K562 (cell line): Measurements from ENCODE around the gene FUBP3. TPM values are rescaled to one million over a fixed set of nuclear protein-coding genes. Genes with fewer than 3 reads are reported as not detected.

ENCODE experiments used
- ATAC-seq: fragments of 200-7000 bp; cut with Tn5 transposase; 3 replicates; pipeline ENCODE4 v1.9.1; 2020; ENCODE audit warnings: moderate library complexity
- BruUV-seq: library from RNA; stranded (reverse); fragments of 400-500 nt; replicated peaks from 2 replicates; lab custom pipeline; 2021; lab: Mats Ljungman, UMichigan
- CTCF ChIA-PET: fragments of 300-600 bp; formaldehyde crosslinking; extraction: SDS; loops from one replicate; lab custom pipeline; 2021; ENCODE audit warnings: low intra/inter-chr PET ratio; lab: Yijun Ruan, JAX
- POLR2A ChIA-PET: fragments of 300-600, 350-650 bp; sonication (Branson Sonifier 250); formaldehyde crosslinking; extraction: SDS; loops from one replicate; lab custom pipeline; 2021; ENCODE audit warnings: antibody characterized with exemption, inconsistent platforms; lab: Yijun Ruan, JAX
- DNase-seq, 4 experiments: peaks; one replicate each; pipeline versions ENCODE4 v3.0.0 to v3.0.0-alpha.2; 2011 to 2018; ENCODE audit warnings: low spot score in 3 of 4, mixed read lengths in 3 of 4; ENCODE audit errors: extremely low read depth in 1 of 4
- FAIRE-seq: peaks from 2 replicates; lab custom pipeline; 2011; peaks lifted over from hg19 to GRCh38; lab: Jason Lieb, UNC
- H2AFZ ChIP-seq: 2 replicates; pipeline ENCODE4 v1.6.0; 2011; ENCODE audit warnings: low read depth, low read length, control low read depth, inconsistent platforms
- H3K27ac ChIP-seq: fragments of 200-600 bp; 3 replicates; pipeline ENCODE4 v1.8.0; 2011; ENCODE audit warnings: low read depth, mild to moderate bottlenecking, control low read depth, inconsistent platforms, low read length, moderate library complexity, mixed read lengths; ENCODE audit errors: extremely low read depth
- H3K27me3 ChIP-seq, 2 experiments: fragments of 300-600 bp in 1 of 2; 2 replicates in 1 of 2; 3 replicates in 1 of 2; pipeline versions ENCODE4 v1.6.0 to v1.8.0; 2011; ENCODE audit warnings: inconsistent platforms in 2 of 2, low read length in 2 of 2, mild to moderate bottlenecking in 1 of 2, mixed read lengths in 1 of 2, moderate library complexity in 1 of 2; ENCODE audit not compliant: control insufficient read depth in 2 of 2, insufficient read depth in 2 of 2
- H3K36me3 ChIP-seq: fragments of 300-600 bp; 3 replicates; pipeline ENCODE4 v1.8.0; 2011; ENCODE audit warnings: mild to moderate bottlenecking, low read length, inconsistent platforms; ENCODE audit not compliant: control insufficient read depth, insufficient read depth
- H3K4me1 ChIP-seq, 2 experiments: fragments of 200-600 bp in 1 of 2; replicated peaks in 1 of 2; 2 replicates in 1 of 2; 3 replicates in 1 of 2; pipeline versions ENCODE4 v1.5.1 to v1.8.0; 2011; ENCODE audit warnings: inconsistent platforms in 2 of 2, low read length in 2 of 2, mild to moderate bottlenecking in 1 of 2, mixed read lengths in 1 of 2, moderate library complexity in 1 of 2; ENCODE audit not compliant: control insufficient read depth in 2 of 2, insufficient read depth in 2 of 2
- H3K4me2 ChIP-seq: 2 replicates; pipeline ENCODE4 v1.6.1; 2011; ENCODE audit warnings: low read length, control low read depth, inconsistent platforms, mixed read lengths; ENCODE audit not compliant: insufficient read depth
- H3K4me3 ChIP-seq: fragments of 200-600 bp; sonication (generic), shearing (Covaris generic); 2 replicates; pipeline ENCODE4 v1.5.1; 2016; ENCODE audit warnings: control low read depth, inconsistent platforms
- H3K79me2 ChIP-seq: fragments of 200-600 bp; 3 replicates; pipeline ENCODE4 v1.8.0; 2011; ENCODE audit warnings: low read length, inconsistent platforms; ENCODE audit not compliant: control insufficient read depth, insufficient read depth
- H3K9ac ChIP-seq, 2 experiments: 2 replicates each; pipeline versions ENCODE4 v1.6.0 to v1.6.1; 2011; ENCODE audit warnings: low read depth in 2 of 2, low read length in 2 of 2, control low read depth in 1 of 2, inconsistent platforms in 1 of 2, mild to moderate bottlenecking in 1 of 2, mixed read lengths in 1 of 2; ENCODE audit not compliant: insufficient read depth in 1 of 2
- H3K9me1 ChIP-seq: one replicate; pipeline ENCODE4 v1.6.0; 2011; ENCODE audit warnings: inconsistent platforms, mild to moderate bottlenecking, low read length, moderate library complexity; ENCODE audit not compliant: control insufficient read depth, insufficient read depth
- H3K9me3 ChIP-seq: replicated peaks from 2 replicates; pipeline ENCODE4 v1.5.1; 2011; ENCODE audit warnings: low read depth, low read length, inconsistent platforms; ENCODE audit not compliant: control insufficient read depth, insufficient read depth
- H4K20me1 ChIP-seq: replicated peaks from 2 replicates; pipeline ENCODE4 v1.6.1; 2011; ENCODE audit warnings: low read length, inconsistent platforms, mixed read lengths; ENCODE audit not compliant: control insufficient read depth, insufficient read depth
- ATF1 ChIP-seq, 2 experiments: fragments of 450-650 bp in 1 of 2; IDR thresholded peaks; 2 replicates each; pipeline ENCODE4 v1.6.1; 2016; ENCODE audit warnings: missing compliant biosample characterization in 1 of 2, missing genetic modification characterization in 1 of 2
- CAMTA2 ChIP-seq: fragments of 250-450 bp; sonication (Bioruptor Pico); conservative IDR thresholded peaks from 2 replicates; pipeline ENCODE4 v1.5.1; 2022
- EGR1 ChIP-seq: fragments of 450-650 bp; conservative IDR thresholded peaks from 2 replicates; pipeline ENCODE4 v1.6.1; 2017; ENCODE audit warnings: mild to moderate bottlenecking
- HLTF ChIP-seq: fragments of 450-650 bp; IDR thresholded peaks from 2 replicates; pipeline ENCODE4 v1.6.1; 2016
- NCOA6 ChIP-seq: fragments of 450-650 bp; IDR thresholded peaks from 2 replicates; pipeline ENCODE4 v1.6.1; 2017; ENCODE audit warnings: mild to moderate bottlenecking
- POLR3G ChIP-seq: IDR thresholded peaks from 2 replicates; pipeline ENCODE4 v1.6.1; 2011; ENCODE audit not compliant: insufficient read length, insufficient replicate concordance; ENCODE audit errors: extremely low read depth
- POU5F1 ChIP-seq: fragments of 150-350 bp; IDR thresholded peaks from 2 replicates; pipeline ENCODE4 v1.6.1; 2014; ENCODE audit warnings: borderline replicate concordance, low read length, low read depth, mild to moderate bottlenecking; ENCODE audit not compliant: partially characterized antibody
- PRPF4 ChIP-seq: fragments of 200-400 bp; formaldehyde crosslinking; IDR thresholded peaks from one replicate; pipeline ENCODE4 v1.6.1; 2017; ENCODE audit warnings: low read length, low read depth, mild to moderate bottlenecking; ENCODE audit not compliant: insufficient read depth, poor library complexity, severe bottlenecking
- RFX5 ChIP-seq: IDR thresholded peaks from 2 replicates; pipeline ENCODE4 v1.6.1; 2011; ENCODE audit warnings: low read depth, mild to moderate bottlenecking, improper control_type of control experiment, low read length
- SIN3B ChIP-seq: fragments of 450-650 bp; IDR thresholded peaks from 2 replicates; pipeline ENCODE4 v1.6.1; 2017; ENCODE audit warnings: low read depth, mild to moderate bottlenecking, moderate library complexity
- SMARCB1 ChIP-seq: IDR thresholded peaks from 2 replicates; pipeline ENCODE4 v1.6.1; 2011; ENCODE audit warnings: improper control_type of control experiment, low read depth; ENCODE audit not compliant: insufficient read length
- U2AF1 ChIP-seq: fragments of 200-400 bp; formaldehyde crosslinking; optimal IDR thresholded peaks from 2 replicates; pipeline ENCODE3; 2017; ENCODE audit warnings: mild to moderate bottlenecking, low read depth, low read length, moderate library complexity
- ZKSCAN8 ChIP-seq: fragments of 200-800 bp; sonication (Bioruptor generic); IDR thresholded peaks from 2 replicates; pipeline ENCODE4 v1.6.1; 2016; ENCODE audit warnings: missing genetic modification characterization, missing compliant biosample characterization
- ZNF165 ChIP-seq: fragments of 250-450 bp; sonication (Bioruptor Pico); IDR thresholded peaks from 2 replicates; pipeline ENCODE4 v1.4.0; 2020; ENCODE audit warnings: borderline replicate concordance
- ZNF57 ChIP-seq: fragments of 450-650 bp; formaldehyde crosslinking; IDR thresholded peaks from 2 replicates; pipeline ENCODE4 v1.4.0; 2020; ENCODE audit warnings: mild to moderate bottlenecking, moderate library complexity
- ZNF668 ChIP-seq: fragments of 250-450 bp; sonication (Bioruptor Pico); IDR thresholded peaks from 2 replicates; pipeline ENCODE4 v1.8.0; 2022; ENCODE audit warnings: mild to moderate bottlenecking, inconsistent platforms
- ZSCAN29 ChIP-seq: fragments of 450-650 bp; IDR thresholded peaks from 2 replicates; pipeline ENCODE4 v1.6.1; 2017
- WGBS: fragments of 100-300 bp; shearing (Covaris generic); methylation state at CpG from one replicate; pipeline ENCODE4 v1.1.6; 2016; ENCODE audit warnings: low coverage, mixed read lengths; ENCODE audit not compliant: insufficient coverage; ENCODE audit errors: missing lambda C conversion rate; 5-methylcytosine and 5-hydroxymethylcytosine counted together
- in situ Hi-C: fragments of 300-500 bp; cut with MboI; formaldehyde crosslinking; loops from 4 replicates; pipeline ENCODE4 v1.15.0; 2018; ENCODE audit warnings: inconsistent platforms, mixed read lengths
- intact Hi-C: fragments of 100-400 bp; cut with micrococcal nuclease; formaldehyde crosslinking; loops from 2 replicates; pipeline ENCODE4 v1.14.2; 2022
- polyA plus RNA-seq, 8 experiments: library from polyadenylated mRNA; depleted of rRNA in 4 of 8; stranded (reverse) in 5 of 8; unstranded in 3 of 8; fragments of >200 nt; fragmentation: Nextera tagmentation in 2 of 8; fragmentation: Illumina TruSeq in 1 of 8; extraction: Ambion mirVana in 2 of 8; extraction: Trizol in 1 of 8; gene quantifications; 2 replicates each; pipeline versions ENCODE4 v1.2.1 to v1.2.3, GENCODE V29; 2011 to 2014; ENCODE audit warnings: inconsistent platforms in 1 of 8, missing spikeins in 1 of 8
- total RNA-seq, 7 experiments: library from RNA; depleted of rRNA in 6 of 7; stranded (reverse); fragments of >200 nt in 6 of 7; fragmentation: Illumina TruSeq in 2 of 7; extraction: Trizol in 2 of 7; gene quantifications; 2 replicates each; pipeline versions ENCODE4 v1.2.1 to v1.2.3, GENCODE V29; 2011 to 2021; ENCODE audit warnings: low replicate concordance in 1 of 7
- TF ChIP-seq, protein P1 (sequence below): fragments of 250-450 bp; sonication (Bioruptor Pico); IDR thresholded peaks from 2 replicates; pipeline ENCODE4 v1.8.0; 2022; ENCODE audit warnings: inconsistent platforms
- TF ChIP-seq, protein P2 (sequence below): fragments of 200-800 bp; sonication (Bioruptor generic); IDR thresholded peaks from 2 replicates; pipeline ENCODE4 v1.6.1; 2016; ENCODE audit warnings: missing genetic modification characterization, missing compliant biosample characterization

FUBP3 gene
- total and polyA plus RNA-seq, 9 of the 15 experiments (the other 6 are each of a cell fraction or from before 2014, with no cell fraction given): 3.0 to 64.0 (median 48.1) TPM

- Histone ChIP-seq H3K27me3 (peaks cover 70 to 88% of the 10 kb centered on the region in 2 experiments), H3K9ac (no peak overlapping the region), H3K79me2 (no peaks in the 10 kb centered on the region), H3K4me1 (peaks cover 0 to 54% of the 10 kb centered on the region in 2 experiments; a peak in 2 of 5 replicates), H3K27ac (no peak overlapping the region), H3K4me2 (no peak overlapping the region), H3K9me1 (no peaks in the 10 kb centered on the region), H3K9me3 (no peaks in the 10 kb centered on the region), H3K4me3 (no peak overlapping the region), H2AFZ (no peak overlapping the region), H3K36me3 (no peaks in the 10 kb centered on the region), H4K20me1 (peaks cover 6% of the 10 kb centered on the region)
- in situ Hi-C loops: no loop called here
- ChIA-PET POLR2A (no interaction called here), CTCF (no interaction called here)
- no peak for TF ChIP-seq SMARCB1
- TF ChIP-seq NCOA6: no peak
- no peak for TF ChIP-seq HLTF
- no peak for TF ChIP-seq ZSCAN29
- no peak for TF ChIP-seq POU5F1
- TF ChIP-seq U2AF1: no peak
- TF ChIP-seq EGR1: no peak
- TF ChIP-seq PRPF4: no peak
- TF ChIP-seq POLR3G: no peak
- no peak for TF ChIP-seq ZNF57 (CRISPR knock-in tag)
- TF ChIP-seq ATF1 (CRISPR knock-in tag; IDR thresholded peaks at IDR 0.05): no peak
- TF ChIP-seq ATF1 (tag; IDR thresholded peaks at IDR 0.05): no peak
- no peak for TF ChIP-seq CAMTA2
- TF ChIP-seq RFX5: no peak
- no peak for TF ChIP-seq SIN3B
- TF ChIP-seq ZNF668 (CRISPR knock-in tag): no peak
- TF ChIP-seq ZNF165 (CRISPR knock-in tag): no peak
- TF ChIP-seq ZKSCAN8 (CRISPR knock-in tag): no peak
- TF ChIP-seq, protein P1, sequence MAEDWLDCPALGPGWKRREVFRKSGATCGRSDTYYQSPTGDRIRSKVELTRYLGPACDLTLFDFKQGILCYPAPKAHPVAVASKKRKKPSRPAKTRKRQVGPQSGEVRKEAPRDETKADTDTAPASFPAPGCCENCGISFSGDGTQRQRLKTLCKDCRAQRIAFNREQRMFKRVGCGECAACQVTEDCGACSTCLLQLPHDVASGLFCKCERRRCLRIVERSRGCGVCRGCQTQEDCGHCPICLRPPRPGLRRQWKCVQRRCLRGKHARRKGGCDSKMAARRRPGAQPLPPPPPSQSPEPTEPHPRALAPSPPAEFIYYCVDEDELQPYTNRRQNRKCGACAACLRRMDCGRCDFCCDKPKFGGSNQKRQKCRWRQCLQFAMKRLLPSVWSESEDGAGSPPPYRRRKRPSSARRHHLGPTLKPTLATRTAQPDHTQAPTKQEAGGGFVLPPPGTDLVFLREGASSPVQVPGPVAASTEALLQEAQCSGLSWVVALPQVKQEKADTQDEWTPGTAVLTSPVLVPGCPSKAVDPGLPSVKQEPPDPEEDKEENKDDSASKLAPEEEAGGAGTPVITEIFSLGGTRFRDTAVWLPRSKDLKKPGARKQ (CRISPR knock-in tag): no peak
- TF ChIP-seq, protein P2, sequence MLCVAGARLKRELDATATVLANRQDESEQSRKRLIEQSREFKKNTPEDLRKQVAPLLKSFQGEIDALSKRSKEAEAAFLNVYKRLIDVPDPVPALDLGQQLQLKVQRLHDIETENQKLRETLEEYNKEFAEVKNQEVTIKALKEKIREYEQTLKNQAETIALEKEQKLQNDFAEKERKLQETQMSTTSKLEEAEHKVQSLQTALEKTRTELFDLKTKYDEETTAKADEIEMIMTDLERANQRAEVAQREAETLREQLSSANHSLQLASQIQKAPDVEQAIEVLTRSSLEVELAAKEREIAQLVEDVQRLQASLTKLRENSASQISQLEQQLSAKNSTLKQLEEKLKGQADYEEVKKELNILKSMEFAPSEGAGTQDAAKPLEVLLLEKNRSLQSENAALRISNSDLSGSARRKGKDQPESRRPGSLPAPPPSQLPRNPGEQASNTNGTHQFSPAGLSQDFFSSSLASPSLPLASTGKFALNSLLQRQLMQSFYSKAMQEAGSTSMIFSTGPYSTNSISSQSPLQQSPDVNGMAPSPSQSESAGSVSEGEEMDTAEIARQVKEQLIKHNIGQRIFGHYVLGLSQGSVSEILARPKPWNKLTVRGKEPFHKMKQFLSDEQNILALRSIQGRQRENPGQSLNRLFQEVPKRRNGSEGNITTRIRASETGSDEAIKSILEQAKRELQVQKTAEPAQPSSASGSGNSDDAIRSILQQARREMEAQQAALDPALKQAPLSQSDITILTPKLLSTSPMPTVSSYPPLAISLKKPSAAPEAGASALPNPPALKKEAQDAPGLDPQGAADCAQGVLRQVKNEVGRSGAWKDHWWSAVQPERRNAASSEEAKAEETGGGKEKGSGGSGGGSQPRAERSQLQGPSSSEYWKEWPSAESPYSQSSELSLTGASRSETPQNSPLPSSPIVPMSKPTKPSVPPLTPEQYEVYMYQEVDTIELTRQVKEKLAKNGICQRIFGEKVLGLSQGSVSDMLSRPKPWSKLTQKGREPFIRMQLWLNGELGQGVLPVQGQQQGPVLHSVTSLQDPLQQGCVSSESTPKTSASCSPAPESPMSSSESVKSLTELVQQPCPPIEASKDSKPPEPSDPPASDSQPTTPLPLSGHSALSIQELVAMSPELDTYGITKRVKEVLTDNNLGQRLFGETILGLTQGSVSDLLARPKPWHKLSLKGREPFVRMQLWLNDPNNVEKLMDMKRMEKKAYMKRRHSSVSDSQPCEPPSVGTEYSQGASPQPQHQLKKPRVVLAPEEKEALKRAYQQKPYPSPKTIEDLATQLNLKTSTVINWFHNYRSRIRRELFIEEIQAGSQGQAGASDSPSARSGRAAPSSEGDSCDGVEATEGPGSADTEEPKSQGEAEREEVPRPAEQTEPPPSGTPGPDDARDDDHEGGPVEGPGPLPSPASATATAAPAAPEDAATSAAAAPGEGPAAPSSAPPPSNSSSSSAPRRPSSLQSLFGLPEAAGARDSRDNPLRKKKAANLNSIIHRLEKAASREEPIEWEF (CRISPR knock-in tag): no peak
- 6% methylated on average over 13 of the region's 58 CpGs for WGBS
- no TSS peak for BruUV-seq
- intact Hi-C loops: no loop called here
- FAIRE-seq (no peak), DNase-seq (no peak), ATAC-seq (no peak)
Observed at GRCh38 chr9:130659699-130660248, 80.4 kb downstream of the FUBP3 start.
